GM23338 (cell line): Measurements from ENCODE around the gene RAB6A. TPM values are rescaled to one million over a fixed set of nuclear protein-coding genes. Genes with fewer than 3 reads are reported as not detected.
A peak's percentile ranks its signal among the peaks of the same experiment; 100 is the strongest.

Experiments
- ATAC-seq: fragments of 200-7000 bp; cut with Tn5 transposase; 3 replicates; pipeline ENCODE4 v1.9.1; 2020
- DNase-seq: peaks from one replicate; pipeline ENCODE4 v3.0.0-alpha.2; 2015; ENCODE audit warnings: low spot score
- H2AFZ ChIP-seq: fragments of 200-600 bp; sonication (generic); 2 replicates; pipeline ENCODE4 v1.8.0; 2016; ENCODE audit warnings: antibody characterized with exemption, mild to moderate bottlenecking, moderate library complexity
- H3F3A ChIP-seq: fragments of 200-600 bp; sonication (generic); replicated peaks from 2 replicates; pipeline ENCODE4 v1.8.0; 2017; ENCODE audit warnings: antibody characterized with exemption, mixed run types, low read depth
- H3K27ac ChIP-seq: fragments of 200-600 bp; sonication (generic); 2 replicates; pipeline ENCODE4 v1.6.1; 2016; ENCODE audit warnings: low read depth
- H3K27me3 ChIP-seq: fragments of 200-600 bp; sonication (generic); 2 replicates; pipeline ENCODE4 v1.8.0; 2016; ENCODE audit warnings: mild to moderate bottlenecking, mixed run types, moderate library complexity; ENCODE audit not compliant: insufficient read depth
- H3K36me3 ChIP-seq: fragments of 200-600 bp; sonication (generic); 2 replicates; pipeline ENCODE4 v1.8.0; 2016; ENCODE audit warnings: mild to moderate bottlenecking; ENCODE audit not compliant: insufficient read depth
- H3K4me1 ChIP-seq: fragments of 200-600 bp; sonication (generic); 2 replicates; pipeline ENCODE4 v1.8.0; 2016; ENCODE audit warnings: mild to moderate bottlenecking, moderate library complexity; ENCODE audit not compliant: insufficient read depth
- H3K4me2 ChIP-seq: fragments of 200-600 bp; sonication (generic); 2 replicates; pipeline ENCODE4 v1.7.1; 2017; ENCODE audit warnings: mixed run types
- H3K4me3 ChIP-seq: fragments of 200-600 bp; sonication (generic); 2 replicates; pipeline ENCODE4 v1.6.1; 2016; ENCODE audit warnings: mixed run types
- H3K79me2 ChIP-seq: fragments of 200-600 bp; sonication (generic); replicated peaks from 2 replicates; pipeline ENCODE4 v1.8.0; 2017; ENCODE audit warnings: mild to moderate bottlenecking; ENCODE audit not compliant: insufficient read depth
- H3K9me2 ChIP-seq: fragments of 200-600 bp; sonication (generic); 2 replicates; pipeline ENCODE4 v1.8.0; 2017; ENCODE audit not compliant: insufficient read depth
- H4K20me1 ChIP-seq: fragments of 200-600 bp; sonication (generic); replicated peaks from 2 replicates; pipeline ENCODE4 v1.8.0; 2017; ENCODE audit warnings: mild to moderate bottlenecking; ENCODE audit not compliant: insufficient read depth
- H3K27ac Mint-ChIP-seq: 2 replicates; pipeline ENCODE4 v1.8.0; 2020; ENCODE audit warnings: inconsistent platforms, mild to moderate bottlenecking, moderate library complexity, mixed read lengths
- H3K27me3 Mint-ChIP-seq: 3 replicates; pipeline ENCODE4 v1.8.0; 2022; ENCODE audit warnings: low read depth, mild to moderate bottlenecking, moderate library complexity, mixed read lengths, inconsistent platforms; ENCODE audit not compliant: insufficient read depth, poor library complexity
- H3K36me3 Mint-ChIP-seq: 3 replicates; pipeline ENCODE4 v1.8.0; 2021; ENCODE audit warnings: low read depth, mild to moderate bottlenecking, inconsistent platforms, moderate library complexity, mixed read lengths
- H3K4me1 Mint-ChIP-seq: 3 replicates; pipeline ENCODE4 v1.8.0; 2020; ENCODE audit warnings: mild to moderate bottlenecking, inconsistent platforms, mixed read lengths
- H3K4me3 Mint-ChIP-seq: 3 replicates; pipeline ENCODE4 v1.8.0; 2021; ENCODE audit warnings: moderate library complexity, mild to moderate bottlenecking, inconsistent platforms, mixed read lengths
- H3K9me3 Mint-ChIP-seq: 3 replicates; pipeline ENCODE4 v1.8.0; 2020; ENCODE audit warnings: moderate library complexity, mild to moderate bottlenecking, inconsistent platforms, mixed read lengths
- CREB1 ChIP-seq: fragments of 250-450 bp; sonication (Bioruptor Pico); IDR thresholded peaks from 2 replicates; pipeline ENCODE4 v1.5.0; 2020; ENCODE audit warnings: low read depth, mild to moderate bottlenecking, moderate library complexity
- CTCF ChIP-seq, 2 experiments: fragments of 200-600 bp in 1 of 2; sonication (generic) in 1 of 2; conservative IDR thresholded peaks; 2 replicates each; pipeline versions ENCODE4 v1.5.1 to v1.6.1; 2016 to 2017; ENCODE audit warnings: antibody characterized with exemption in 2 of 2, low read depth in 2 of 2, mild to moderate bottlenecking in 2 of 2, moderate library complexity in 1 of 2
- ETS1 ChIP-seq: IDR thresholded peaks from 2 replicates; pipeline ENCODE4 v1.6.1; 2016; ENCODE audit warnings: antibody characterized with exemption
- EZH2 ChIP-seq: fragments of 200-600 bp; sonication (generic); IDR thresholded peaks from one replicate; pipeline ENCODE4 v1.8.0; 2017; ENCODE audit warnings: antibody characterized with exemption, mild to moderate bottlenecking, low read depth; ENCODE audit not compliant: unreplicated experiment
- JUNB ChIP-seq: IDR thresholded peaks from one replicate; pipeline ENCODE4 v1.6.1; 2016; ENCODE audit warnings: antibody characterized with exemption; ENCODE audit not compliant: unreplicated experiment
- NANOG ChIP-seq: IDR thresholded peaks from 2 replicates; pipeline ENCODE4 v1.6.1; 2016; ENCODE audit warnings: antibody characterized with exemption, borderline replicate concordance
- POLR2AphosphoS5 ChIP-seq: IDR thresholded peaks from 2 replicates; pipeline ENCODE4 v1.6.1; 2016; ENCODE audit warnings: antibody characterized with exemption, low read depth
- STAT1 ChIP-seq: IDR thresholded peaks from one replicate; pipeline ENCODE4 v1.6.1; 2016; ENCODE audit warnings: antibody characterized with exemption; ENCODE audit not compliant: unreplicated experiment
- ZNF114 ChIP-seq: fragments of 250-450 bp; sonication (Bioruptor Pico); IDR thresholded peaks from 2 replicates; pipeline ENCODE4 v1.5.0; 2020; ENCODE audit warnings: mild to moderate bottlenecking, moderate library complexity
- ZNF331 ChIP-seq: fragments of 250-450 bp; sonication (Bioruptor Pico); IDR thresholded peaks from 2 replicates; pipeline ENCODE4 v1.5.0; 2020; ENCODE audit warnings: low read depth, mild to moderate bottlenecking, moderate library complexity
- polyA plus RNA-seq: library from polyadenylated mRNA; unstranded; fragments of >200 nt; fragmentation: Nextera tagmentation; extraction: Ambion mirVana; gene quantifications from 2 replicates; pipeline ENCODE4 v1.2.1, GENCODE V29; 2016
- total RNA-seq: library from RNA; depleted of rRNA; stranded (reverse); fragments of >200 nt; shearing (Covaris generic); gene quantifications from 2 replicates; pipeline ENCODE4 v1.2.3, GENCODE V29; 2014
- TF ChIP-seq, protein P1 (sequence below): IDR thresholded peaks from one replicate; pipeline ENCODE4 v1.6.1; 2018; ENCODE audit warnings: antibody characterized with exemption; ENCODE audit not compliant: unreplicated experiment
- TF ChIP-seq, protein P2 (sequence below): fragments of 250-450 bp; sonication (Bioruptor Pico); IDR thresholded peaks from 2 replicates; pipeline ENCODE4 v1.5.0; 2020; ENCODE audit warnings: mild to moderate bottlenecking, moderate library complexity

The RAB6A gene
- total and polyA plus RNA-seq, 2 experiments from 2014 or later, result 61.1 to 127 TPM

GRCh38 chr11:73787643-73788558 lies 27.0 kb upstream of the RAB6A start, which contains the start of gene MRPL48:
Gene MRPL48 (plus strand): TSS chr11:73787874. CDS start chr11:73787972, 98 bp downstream.
- H3F3A ChIP-seq, result 0 out of 2 replicates have a peak, but pooled peaks cover 5% of the 10 kb centered on the region
- H4K20me1 ChIP-seq, result no peaks in the 10 kb centered on the region
- peak; percentile 97 for ATAC-seq
- peak; percentile 89 for DNase-seq
- Mint-ChIP-seq H3K27ac (peak within 1 kb of the TSS; percentile 99), H3K4me1 (peaks cover 14% of the 10 kb centered on the region), H3K9me3 (no peaks in the 10 kb centered on the region), H3K27me3 (peaks cover 4% of the 10 kb centered on the region), H3K36me3 (no peaks in the 10 kb centered on the region), H3K4me3 (peak within 1 kb of the TSS; percentile 98)
- TF ChIP-seq ZNF331 (CRISPR knock-in tag), result no peak
- TF ChIP-seq EZH2, result no peak
- peak; percentile 92 for TF ChIP-seq POLR2AphosphoS5
- TF ChIP-seq, protein P1, sequence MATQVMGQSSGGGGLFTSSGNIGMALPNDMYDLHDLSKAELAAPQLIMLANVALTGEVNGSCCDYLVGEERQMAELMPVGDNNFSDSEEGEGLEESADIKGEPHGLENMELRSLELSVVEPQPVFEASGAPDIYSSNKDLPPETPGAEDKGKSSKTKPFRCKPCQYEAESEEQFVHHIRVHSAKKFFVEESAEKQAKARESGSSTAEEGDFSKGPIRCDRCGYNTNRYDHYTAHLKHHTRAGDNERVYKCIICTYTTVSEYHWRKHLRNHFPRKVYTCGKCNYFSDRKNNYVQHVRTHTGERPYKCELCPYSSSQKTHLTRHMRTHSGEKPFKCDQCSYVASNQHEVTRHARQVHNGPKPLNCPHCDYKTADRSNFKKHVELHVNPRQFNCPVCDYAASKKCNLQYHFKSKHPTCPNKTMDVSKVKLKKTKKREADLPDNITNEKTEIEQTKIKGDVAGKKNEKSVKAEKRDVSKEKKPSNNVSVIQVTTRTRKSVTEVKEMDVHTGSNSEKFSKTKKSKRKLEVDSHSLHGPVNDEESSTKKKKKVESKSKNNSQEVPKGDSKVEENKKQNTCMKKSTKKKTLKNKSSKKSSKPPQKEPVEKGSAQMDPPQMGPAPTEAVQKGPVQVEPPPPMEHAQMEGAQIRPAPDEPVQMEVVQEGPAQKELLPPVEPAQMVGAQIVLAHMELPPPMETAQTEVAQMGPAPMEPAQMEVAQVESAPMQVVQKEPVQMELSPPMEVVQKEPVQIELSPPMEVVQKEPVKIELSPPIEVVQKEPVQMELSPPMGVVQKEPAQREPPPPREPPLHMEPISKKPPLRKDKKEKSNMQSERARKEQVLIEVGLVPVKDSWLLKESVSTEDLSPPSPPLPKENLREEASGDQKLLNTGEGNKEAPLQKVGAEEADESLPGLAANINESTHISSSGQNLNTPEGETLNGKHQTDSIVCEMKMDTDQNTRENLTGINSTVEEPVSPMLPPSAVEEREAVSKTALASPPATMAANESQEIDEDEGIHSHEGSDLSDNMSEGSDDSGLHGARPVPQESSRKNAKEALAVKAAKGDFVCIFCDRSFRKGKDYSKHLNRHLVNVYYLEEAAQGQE, result no peak
- TF ChIP-seq ZNF114 (CRISPR knock-in tag), result no peak
- no peak for TF ChIP-seq CTCF (conservative IDR thresholded peaks at IDR 0.05; ENCODE audit: low read depth in 2 of 2)
- TF ChIP-seq NANOG, result no peak
- TF ChIP-seq, protein P2, sequence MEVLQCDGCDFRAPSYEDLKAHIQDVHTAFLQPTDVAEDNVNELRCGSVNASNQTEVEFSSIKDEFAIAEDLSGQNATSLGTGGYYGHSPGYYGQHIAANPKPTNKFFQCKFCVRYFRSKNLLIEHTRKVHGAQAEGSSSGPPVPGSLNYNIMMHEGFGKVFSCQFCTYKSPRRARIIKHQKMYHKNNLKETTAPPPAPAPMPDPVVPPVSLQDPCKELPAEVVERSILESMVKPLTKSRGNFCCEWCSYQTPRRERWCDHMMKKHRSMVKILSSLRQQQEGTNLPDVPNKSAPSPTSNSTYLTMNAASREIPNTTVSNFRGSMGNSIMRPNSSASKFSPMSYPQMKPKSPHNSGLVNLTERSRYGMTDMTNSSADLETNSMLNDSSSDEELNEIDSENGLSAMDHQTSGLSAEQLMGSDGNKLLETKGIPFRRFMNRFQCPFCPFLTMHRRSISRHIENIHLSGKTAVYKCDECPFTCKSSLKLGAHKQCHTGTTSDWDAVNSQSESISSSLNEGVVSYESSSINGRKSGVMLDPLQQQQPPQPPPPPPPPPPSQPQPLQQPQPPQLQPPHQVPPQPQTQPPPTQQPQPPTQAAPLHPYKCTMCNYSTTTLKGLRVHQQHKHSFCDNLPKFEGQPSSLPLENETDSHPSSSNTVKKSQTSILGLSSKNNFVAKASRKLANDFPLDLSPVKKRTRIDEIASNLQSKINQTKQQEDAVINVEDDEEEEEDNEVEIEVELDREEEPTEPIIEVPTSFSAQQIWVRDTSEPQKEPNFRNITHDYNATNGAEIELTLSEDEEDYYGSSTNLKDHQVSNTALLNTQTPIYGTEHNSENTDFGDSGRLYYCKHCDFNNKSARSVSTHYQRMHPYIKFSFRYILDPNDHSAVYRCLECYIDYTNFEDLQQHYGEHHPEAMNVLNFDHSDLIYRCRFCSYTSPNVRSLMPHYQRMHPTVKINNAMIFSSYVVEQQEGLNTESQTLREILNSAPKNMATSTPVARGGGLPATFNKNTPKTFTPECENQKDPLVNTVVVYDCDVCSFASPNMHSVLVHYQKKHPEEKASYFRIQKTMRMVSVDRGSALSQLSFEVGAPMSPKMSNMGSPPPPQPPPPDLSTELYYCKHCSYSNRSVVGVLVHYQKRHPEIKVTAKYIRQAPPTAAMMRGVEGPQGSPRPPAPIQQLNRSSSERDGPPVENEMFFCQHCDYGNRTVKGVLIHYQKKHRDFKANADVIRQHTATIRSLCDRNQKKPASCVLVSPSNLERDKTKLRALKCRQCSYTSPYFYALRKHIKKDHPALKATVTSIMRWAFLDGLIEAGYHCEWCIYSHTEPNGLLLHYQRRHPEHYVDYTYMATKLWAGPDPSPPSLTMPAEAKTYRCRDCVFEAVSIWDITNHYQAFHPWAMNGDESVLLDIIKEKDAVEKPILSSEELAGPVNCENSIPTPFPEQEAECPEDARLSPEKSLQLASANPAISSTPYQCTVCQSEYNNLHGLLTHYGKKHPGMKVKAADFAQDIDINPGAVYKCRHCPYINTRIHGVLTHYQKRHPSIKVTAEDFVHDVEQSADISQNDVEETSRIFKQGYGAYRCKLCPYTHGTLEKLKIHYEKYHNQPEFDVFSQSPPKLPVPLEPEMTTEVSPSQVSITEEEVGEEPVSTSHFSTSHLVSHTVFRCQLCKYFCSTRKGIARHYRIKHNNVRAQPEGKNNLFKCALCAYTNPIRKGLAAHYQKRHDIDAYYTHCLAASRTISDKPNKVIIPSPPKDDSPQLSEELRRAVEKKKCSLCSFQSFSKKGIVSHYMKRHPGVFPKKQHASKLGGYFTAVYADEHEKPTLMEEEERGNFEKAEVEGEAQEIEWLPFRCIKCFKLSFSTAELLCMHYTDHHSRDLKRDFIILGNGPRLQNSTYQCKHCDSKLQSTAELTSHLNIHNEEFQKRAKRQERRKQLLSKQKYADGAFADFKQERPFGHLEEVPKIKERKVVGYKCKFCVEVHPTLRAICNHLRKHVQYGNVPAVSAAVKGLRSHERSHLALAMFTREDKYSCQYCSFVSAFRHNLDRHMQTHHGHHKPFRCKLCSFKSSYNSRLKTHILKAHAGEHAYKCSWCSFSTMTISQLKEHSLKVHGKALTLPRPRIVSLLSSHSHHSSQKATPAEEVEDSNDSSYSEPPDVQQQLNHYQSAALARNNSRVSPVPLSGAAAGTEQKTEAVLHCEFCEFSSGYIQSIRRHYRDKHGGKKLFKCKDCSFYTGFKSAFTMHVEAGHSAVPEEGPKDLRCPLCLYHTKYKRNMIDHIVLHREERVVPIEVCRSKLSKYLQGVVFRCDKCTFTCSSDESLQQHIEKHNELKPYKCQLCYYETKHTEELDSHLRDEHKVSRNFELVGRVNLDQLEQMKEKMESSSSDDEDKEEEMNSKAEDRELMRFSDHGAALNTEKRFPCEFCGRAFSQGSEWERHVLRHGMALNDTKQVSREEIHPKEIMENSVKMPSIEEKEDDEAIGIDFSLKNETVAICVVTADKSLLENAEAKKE (CRISPR knock-in tag), result no peak
- no peak for TF ChIP-seq JUNB
- peak; percentile 73 for TF ChIP-seq ETS1
- TF ChIP-seq STAT1, result no peak
- TF ChIP-seq CREB1 (CRISPR knock-in tag), result 0 out of 2 replicates have a peak, but pooled peaks have one; percentile 38
- H3K9me2 ChIP-seq, result no peaks in the 10 kb centered on the region
- H3K4me2 ChIP-seq, result peak within 1 kb of the TSS; percentile 79
- H3K4me1 ChIP-seq, result peaks cover 9% of the 10 kb centered on the region
- peak within 1 kb of the TSS; percentile 80 for H2AFZ ChIP-seq
- peaks cover 17% of the 10 kb centered on the region for H3K79me2 ChIP-seq
- H3K4me3 ChIP-seq, result peak within 1 kb of the TSS; percentile 72
- no peaks in the 10 kb centered on the region for H3K27me3 ChIP-seq
- H3K27ac ChIP-seq, result peak within 1 kb of the TSS; percentile 97
- H3K36me3 ChIP-seq, result no peaks in the 10 kb centered on the region
